ENCODE measurements around the gene OMA1.

OMA1 gene

GRCh38 chr1:58502519-58502918 lies 44.0 kb downstream of the OMA1 start:
- Histone ChIP-seq H3K27ac (ENCODE audit: low read depth, low read length, poor library complexity, severe bottlenecking) (no peak overlapping the region), H3K4me1 (ENCODE audit: insufficient read depth, low read length, severe bottlenecking) (peaks cover 4% of the 10 kb centered on the region), H3F3A (ENCODE audit: insufficient read depth, low read length) (no peaks in the 10 kb centered on the region), H2AFZ (ENCODE audit: low read length) (no peak overlapping the region), H3K9ac (ENCODE audit: low read length) (no peak overlapping the region), H3K9me3 (ENCODE audit: low read length) (no peaks in the 10 kb centered on the region), H3K9me2 (ENCODE audit: low read depth, low read length) (no peaks in the 10 kb centered on the region), H3K79me2 (ENCODE audit: insufficient read depth, low read length) (no peaks in the 10 kb centered on the region), H3K4me2 (ENCODE audit: low read length) (no peak overlapping the region), H4K20me1 (ENCODE audit: insufficient read depth, low read length) (no peaks in the 10 kb centered on the region), H3K27me3 (ENCODE audit: insufficient read depth, low read length) (no peaks in the 10 kb centered on the region), H3K36me3 (ENCODE audit: insufficient read depth, low read length) (peaks cover 48% of the 10 kb centered on the region; the same call in 1 of the 2 replicates), H3K4me3 (ENCODE audit: low read depth, low read length, poor library complexity, severe bottlenecking) (no peak overlapping the region)
- no peak for TF ChIP-seq EZH2 (IDR thresholded peaks at IDR 0.05; ENCODE audit: borderline replicate concordance, low read length)
- no peak for TF ChIP-seq CTCF (IDR thresholded peaks at IDR 0.05; ENCODE audit: low read length)

GRCh38 chr1:58500043-58500442 lies 46.5 kb downstream of the OMA1 start:
- no peaks in the 10 kb centered on the region for H3F3A ChIP-seq (ENCODE audit: insufficient read depth, low read length)
- H3K36me3 ChIP-seq (ENCODE audit: insufficient read depth, low read length) = peaks cover 58% of the 10 kb centered on the region
- H3K4me2 ChIP-seq (ENCODE audit: low read length) = no peak overlapping the region
- no peak overlapping the region for H3K9ac ChIP-seq (ENCODE audit: low read length)
- H2AFZ ChIP-seq (ENCODE audit: low read length) = no peak overlapping the region
- H3K9me2 ChIP-seq (ENCODE audit: low read depth, low read length) = no peaks in the 10 kb centered on the region
- H3K27me3 ChIP-seq (ENCODE audit: insufficient read depth, low read length) = no peaks in the 10 kb centered on the region
- H3K4me1 ChIP-seq (ENCODE audit: insufficient read depth, low read length, severe bottlenecking) = peaks cover 4% of the 10 kb centered on the region
- H4K20me1 ChIP-seq (ENCODE audit: insufficient read depth, low read length) = no peaks in the 10 kb centered on the region
- H3K27ac ChIP-seq (ENCODE audit: low read depth, low read length, poor library complexity, severe bottlenecking) = no peak overlapping the region
- no peaks in the 10 kb centered on the region for H3K9me3 ChIP-seq (ENCODE audit: low read length)
- H3K79me2 ChIP-seq (ENCODE audit: insufficient read depth, low read length) = no peaks in the 10 kb centered on the region
- TF ChIP-seq CTCF (IDR thresholded peaks at IDR 0.05; ENCODE audit: low read length) = no peak
- TF ChIP-seq EZH2 (IDR thresholded peaks at IDR 0.05; ENCODE audit: borderline replicate concordance, low read length) = no peak
- no peak overlapping the region for H3K4me3 ChIP-seq (ENCODE audit: low read depth, low read length, poor library complexity, severe bottlenecking)

DNA sequence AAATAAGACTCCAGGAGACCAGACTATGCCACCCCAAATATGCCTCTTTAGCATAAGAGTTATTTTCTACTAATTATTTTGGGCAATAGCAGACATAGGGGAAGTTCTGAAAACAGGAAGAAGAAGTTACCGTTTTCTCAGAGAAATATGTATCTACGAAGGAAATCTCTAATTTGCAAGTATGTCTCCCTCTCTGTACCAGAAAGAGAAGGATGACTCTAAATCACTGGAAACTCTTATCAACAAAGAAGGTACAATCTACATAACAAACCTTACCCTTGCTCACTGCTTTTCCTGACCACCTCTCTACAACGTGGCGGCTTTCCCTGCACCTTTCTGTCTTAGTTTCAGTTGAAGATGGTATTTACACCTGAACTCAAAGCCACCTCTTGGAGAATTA lies 49.0 kb downstream of the OMA1 start:
- Histone ChIP-seq H3K9me3 (ENCODE audit: low read length) (no peaks in the 10 kb centered on the region), H4K20me1 (ENCODE audit: insufficient read depth, low read length) (no peaks in the 10 kb centered on the region), H3K4me2 (ENCODE audit: low read length) (no peak overlapping the region), H3F3A (ENCODE audit: insufficient read depth, low read length) (no peaks in the 10 kb centered on the region), H3K79me2 (ENCODE audit: insufficient read depth, low read length) (no peaks in the 10 kb centered on the region), H3K4me1 (ENCODE audit: insufficient read depth, low read length, severe bottlenecking) (peaks cover 4% of the 10 kb centered on the region), H3K27me3 (ENCODE audit: insufficient read depth, low read length) (no peaks in the 10 kb centered on the region), H3K36me3 (ENCODE audit: insufficient read depth, low read length) (peaks cover 34% of the 10 kb centered on the region), H3K4me3 (ENCODE audit: low read depth, low read length, poor library complexity, severe bottlenecking) (no peak overlapping the region), H3K27ac (ENCODE audit: low read depth, low read length, poor library complexity, severe bottlenecking) (no peak overlapping the region), H3K9ac (ENCODE audit: low read length) (no peak overlapping the region), H3K9me2 (ENCODE audit: low read depth, low read length) (no peaks in the 10 kb centered on the region), H2AFZ (ENCODE audit: low read length) (no peak overlapping the region)
- no peak for TF ChIP-seq EZH2 (IDR thresholded peaks at IDR 0.05; ENCODE audit: borderline replicate concordance, low read length)
- TF ChIP-seq CTCF (IDR thresholded peaks at IDR 0.05; ENCODE audit: low read length) = no peak
